ENCODE results near the gene ZRSR2. TPM values are rescaled to one million over a fixed set of nuclear protein-coding genes. Genes with fewer than 3 reads are reported as not detected.

Gene ZRSR2
- polyA plus RNA-seq, 3 donors: 16.4 to 20.7 (median 17.6) TPM

- no peak for DNase-seq (ENCODE audit: extremely low read depth in 1 of 11, low read depth in 9 of 11, low spot score in 4 of 11)
Observed at GRCh38 chrX:15870310-15870709, 80.0 kb downstream of the ZRSR2 start.

Other genes starting within 250 kb of the ZRSR2 start
- 10 to 100 TPM; 52.6 to 65.1 (median 58.8) TPM for gene ACE2, start 189.5 kb upstream of the ZRSR2 start, polyA plus RNA-seq (ENCODE audit: insufficient read length in 3 of 3)
- gene CLTRN, start 125.7 kb upstream of the ZRSR2 start, polyA plus RNA-seq (ENCODE audit: insufficient read length in 3 of 3): 10 to 100 TPM; 17.7 to 28.7 (median 24.6) TPM
- 10 to 100 TPM in 1 of 3 donors, 1 to 10 TPM in 2; 6.6 to 12.3 (median 8.3) TPM for gene CA5B, start 52.2 kb upstream of the ZRSR2 start, polyA plus RNA-seq (ENCODE audit: insufficient read length in 3 of 3)
- gene AP1S2, start 64.3 kb downstream of the ZRSR2 start, polyA plus RNA-seq (ENCODE audit: insufficient read length in 3 of 3): 10 to 100 TPM; 46.9 to 64.9 (median 52.2) TPM